Right hindlimb (tissue), 1 donor: ENCODE data around the gene RNF212B.
"Not testable (repeated sequence)": the region's sequence is repeated elsewhere in the genome, so short reads cannot be mapped to it uniquely, and the experiment has no call there.

Experiments used
- DNase-seq: peaks from one replicate; pipeline ENCODE4 v3.0.0-alpha.2; 2018

The RNF212B gene, protein sequence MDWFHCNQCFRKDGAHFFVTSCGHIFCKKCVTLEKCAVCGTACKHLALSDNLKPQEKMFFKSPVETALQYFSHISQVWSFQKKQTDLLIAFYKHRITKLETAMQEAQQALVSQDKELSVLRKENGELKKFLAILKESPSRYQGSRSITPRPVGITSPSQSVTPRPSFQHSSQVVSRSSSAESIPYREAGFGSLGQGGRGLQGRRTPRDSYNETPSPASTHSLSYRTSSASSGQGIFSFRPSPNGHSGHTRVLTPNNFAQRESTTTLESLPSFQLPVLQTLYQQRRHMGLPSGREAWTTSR

GRCh38 chr14:23237772-23238594, at the start of gene RNF212B:
Gene RNF212B (plus strand): TSS chr14:23237936. CDS start chr14:23240346, 2,410 bp downstream.
- peak; percentile 93 for DNase-seq

DNA sequence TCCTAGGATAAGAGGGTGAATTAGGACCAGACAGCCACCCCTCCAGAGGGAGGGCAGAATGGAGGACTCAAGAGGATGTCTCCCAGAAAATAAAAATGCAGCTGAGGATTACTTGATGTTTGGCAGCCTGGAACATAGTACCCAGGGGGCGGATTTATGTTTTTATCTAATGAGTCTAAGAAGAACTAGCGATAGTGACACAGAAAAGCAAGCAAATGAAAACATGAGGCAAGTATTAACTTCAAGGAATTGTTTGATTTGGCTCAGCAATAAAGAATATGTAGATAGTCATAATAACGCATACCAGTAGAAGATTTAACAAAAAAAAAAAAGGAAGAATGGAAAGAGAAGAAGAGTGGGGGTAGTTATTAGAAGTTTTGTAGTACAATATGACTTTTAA, 44.3 kb upstream of the RNF212B start:
- no peak for DNase-seq

GRCh38 chr14:23195552-23196101, 42.1 kb upstream of the RNF212B start:
- DNase-seq = no peak

DNA sequence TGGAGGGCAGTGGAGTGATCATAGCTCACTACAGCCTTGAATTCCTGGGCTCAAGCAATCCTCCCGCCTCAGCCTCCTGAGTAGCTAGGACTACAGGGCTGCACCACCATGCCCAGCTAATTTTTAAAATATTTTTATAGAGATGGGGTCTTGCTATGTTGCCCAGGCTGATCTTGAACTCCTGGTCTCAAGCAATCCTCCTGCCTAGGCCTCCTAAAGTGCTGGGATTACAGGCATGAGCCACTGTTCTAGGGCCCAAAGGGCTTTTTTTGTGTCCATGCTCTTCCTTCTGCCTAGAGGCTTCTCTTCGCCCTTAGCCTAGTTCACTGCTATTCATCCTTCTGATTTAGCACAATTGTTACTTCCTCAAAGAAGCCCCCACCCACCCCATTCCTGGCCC, 41.2 kb upstream of the RNF212B start:
- DNase-seq = not testable (repeated sequence)

DNA sequence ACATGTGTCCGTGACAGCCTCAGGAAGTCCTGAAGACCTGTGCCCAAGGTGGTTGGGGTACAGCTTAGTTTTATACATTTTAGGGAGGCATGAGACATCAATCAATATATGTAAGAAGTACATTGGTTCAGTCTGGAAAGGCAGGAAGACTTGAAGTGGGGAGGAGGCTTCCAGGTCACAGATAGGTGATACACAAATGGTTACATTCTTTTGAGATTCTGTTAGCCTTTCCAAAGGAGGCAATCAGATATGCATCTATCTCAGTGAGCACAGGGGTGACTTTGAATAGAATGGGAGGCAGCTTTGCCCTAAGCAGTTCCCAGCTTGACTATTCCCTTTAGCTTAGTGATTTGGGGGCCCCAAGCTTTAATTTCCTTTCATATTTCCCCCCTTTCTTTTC, 38.6 kb upstream of the RNF212B start:
- not testable (repeated sequence) for DNase-seq

DNA sequence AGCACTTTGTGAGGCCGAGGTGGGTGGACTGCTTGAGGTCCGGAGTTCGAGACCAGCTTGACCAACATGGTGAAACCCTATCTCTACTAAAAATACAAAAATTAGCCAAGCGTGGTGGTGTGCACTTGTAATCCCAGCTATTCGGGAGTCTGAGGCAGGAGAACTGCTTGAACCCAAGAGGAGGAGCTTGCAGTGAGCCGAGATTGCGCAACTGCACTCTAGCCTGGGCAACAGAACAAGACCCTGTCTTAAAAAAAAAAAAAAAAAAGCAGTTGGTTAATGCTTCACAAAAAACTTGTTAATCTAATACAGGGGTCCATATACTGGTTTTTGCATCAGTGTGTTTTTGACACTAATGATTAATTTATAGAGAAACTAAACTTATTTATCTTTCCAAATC, 35.7 kb upstream of the RNF212B start:
- no peak for DNase-seq

GRCh38 chr14:23206422-23207145, 31.2 kb upstream of the RNF212B start:
- DNase-seq = no peak

DNA sequence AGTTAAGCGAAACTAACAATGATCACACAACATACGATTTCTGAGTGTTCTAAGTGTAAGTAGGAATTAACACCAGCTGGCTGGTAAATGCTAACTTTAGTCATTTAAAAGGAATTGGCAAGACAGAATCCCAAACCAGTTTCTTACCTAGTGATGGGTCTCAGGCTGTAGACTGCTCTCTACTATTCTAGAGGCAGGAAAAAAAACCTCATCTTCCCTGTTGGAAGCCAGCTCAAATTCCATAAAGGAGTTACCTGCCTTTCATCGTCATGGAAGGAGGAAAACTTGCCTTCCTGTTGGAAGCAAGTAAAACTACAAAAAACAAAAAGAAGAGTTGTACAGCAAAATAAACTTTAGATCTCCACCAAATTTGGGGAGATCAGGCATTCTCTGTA, 30.6 kb upstream of the RNF212B start:
- DNase-seq = no peak

- peak; percentile 35 for DNase-seq
Observed at GRCh38 chr14:23208324-23208723, 29.4 kb upstream of the RNF212B start.

DNA sequence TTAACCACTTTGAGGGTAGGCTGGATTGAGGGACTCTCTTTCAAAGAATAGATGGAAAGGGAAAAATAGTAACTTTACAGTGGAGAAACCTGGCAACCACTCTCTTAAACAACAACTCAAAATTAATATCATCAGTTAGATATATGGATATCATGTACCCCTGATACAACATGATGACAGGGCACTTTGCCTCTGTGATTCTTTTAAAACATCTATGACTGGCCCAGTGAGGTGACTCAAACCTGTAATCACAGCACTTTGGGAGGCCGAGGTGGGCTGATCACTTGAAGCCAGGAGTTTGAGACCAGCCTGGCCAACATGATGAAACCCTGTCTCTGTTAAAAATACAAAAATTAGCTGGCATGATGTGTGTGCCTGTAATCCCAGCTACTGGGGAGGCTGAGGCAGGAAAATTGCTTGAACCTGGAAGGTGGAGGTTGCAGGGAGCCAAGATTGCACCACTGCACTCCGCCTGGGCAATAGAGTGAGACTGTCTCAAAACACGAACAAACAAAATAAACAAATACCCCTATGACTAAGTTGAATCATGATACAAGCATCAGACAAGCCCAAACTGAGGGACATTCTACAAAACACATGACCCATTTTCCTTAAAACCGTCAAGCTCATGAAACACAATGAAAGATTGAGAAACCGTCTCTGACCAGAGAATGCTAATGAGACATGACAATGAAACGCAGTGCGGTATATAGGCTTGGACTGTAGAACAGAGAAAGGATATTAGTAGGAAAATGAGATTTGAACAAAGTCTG, 27.9 kb upstream of the RNF212B start:
- DNase-seq = no peak

- no peak for DNase-seq
Observed at GRCh38 chr14:23215421-23215820, 22.3 kb upstream of the RNF212B start.

DNA sequence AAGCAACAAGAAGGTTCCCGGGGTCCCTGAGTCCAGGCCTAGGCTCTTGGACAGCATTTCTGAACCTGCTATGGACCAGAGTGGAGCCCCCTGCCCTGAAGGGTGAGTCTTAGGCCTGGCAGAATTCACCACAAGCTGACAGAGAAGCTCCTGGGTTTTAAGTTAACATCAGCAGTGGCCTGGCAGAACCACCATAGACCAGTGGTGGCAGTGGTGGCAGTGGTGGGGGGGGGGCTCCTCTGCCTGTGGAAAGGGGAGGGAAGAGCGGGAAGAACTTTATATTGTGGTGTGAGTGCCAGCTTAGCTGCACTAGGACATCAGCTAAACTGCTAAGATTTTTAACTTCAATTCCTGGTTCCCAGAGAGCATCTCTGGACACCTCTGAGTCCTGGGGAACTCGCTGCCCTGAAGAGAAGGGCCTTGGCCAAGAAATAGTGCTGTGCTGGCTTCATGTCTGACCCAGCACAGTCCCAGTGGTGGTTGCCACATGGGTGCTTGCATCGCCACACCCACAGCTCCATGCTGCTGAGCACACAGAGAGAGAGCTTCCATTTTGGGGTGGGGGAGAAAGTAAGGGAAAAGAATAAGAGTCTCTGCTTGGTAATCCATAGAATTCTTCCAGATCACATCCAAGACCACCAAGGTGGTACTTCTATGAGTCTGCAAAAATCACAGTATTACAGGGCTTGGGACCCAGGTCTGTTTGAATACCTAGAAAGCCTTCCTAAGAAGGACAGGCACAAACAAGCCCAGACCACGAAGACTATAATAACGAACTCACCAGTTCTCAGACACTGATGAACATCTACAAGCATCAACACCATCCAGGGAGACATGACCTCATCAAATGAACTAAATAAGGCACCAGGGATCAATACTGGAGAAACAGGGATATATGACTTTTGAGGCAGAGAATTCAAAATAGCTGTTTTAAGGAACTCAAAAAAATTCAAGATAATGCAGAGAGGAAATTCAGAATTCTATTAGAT, 20.4 kb upstream of the RNF212B start:
- DNase-seq = no peak

DNA sequence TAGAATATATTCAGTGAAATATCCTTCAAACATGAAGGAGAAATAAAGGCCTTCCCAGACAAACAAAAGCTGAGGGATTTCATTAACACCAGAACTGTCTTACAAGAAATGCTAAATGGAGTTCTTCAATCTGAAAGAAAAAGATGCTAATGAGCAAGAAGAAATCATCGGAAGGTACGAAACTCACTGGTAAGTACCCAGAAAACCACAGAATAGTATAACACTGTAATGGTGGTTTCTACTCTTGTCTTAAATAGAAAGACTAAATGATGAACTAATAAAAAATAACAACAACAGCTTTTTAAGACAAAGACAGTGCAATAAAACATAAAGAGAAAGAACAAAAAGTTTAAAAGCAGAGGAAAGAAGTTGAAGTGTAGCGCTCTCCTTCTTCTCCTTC, 18.7 kb upstream of the RNF212B start:
- DNase-seq = no peak

GRCh38 chr14:23224958-23225357, 12.8 kb upstream of the RNF212B start:
- not testable (repeated sequence) for DNase-seq

GRCh38 chr14:23227566-23227965, 10.2 kb upstream of the RNF212B start:
- DNase-seq = no peak

DNA sequence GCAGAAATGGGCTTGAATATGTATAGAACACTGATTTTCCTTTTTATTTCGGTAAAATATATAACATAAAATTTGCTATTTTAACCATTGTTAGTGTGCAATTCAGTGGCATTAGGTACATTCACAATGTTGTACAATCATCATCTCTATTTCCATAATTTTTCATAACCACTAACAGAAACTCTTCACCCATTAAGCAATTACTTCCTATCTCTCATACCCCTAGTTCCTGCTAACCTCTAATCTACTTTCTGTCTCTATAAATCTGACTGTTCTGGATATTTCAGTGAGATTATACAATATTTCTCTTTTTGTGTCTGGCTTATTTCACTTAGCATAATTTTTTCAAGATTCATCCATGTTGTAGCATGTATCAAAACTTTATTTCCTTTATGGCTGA, 8.9 kb upstream of the RNF212B start:
- no peak for DNase-seq

- not testable (repeated sequence) for DNase-seq
Observed at GRCh38 chr14:23232241-23232808, 5.4 kb upstream of the RNF212B start.

DNA sequence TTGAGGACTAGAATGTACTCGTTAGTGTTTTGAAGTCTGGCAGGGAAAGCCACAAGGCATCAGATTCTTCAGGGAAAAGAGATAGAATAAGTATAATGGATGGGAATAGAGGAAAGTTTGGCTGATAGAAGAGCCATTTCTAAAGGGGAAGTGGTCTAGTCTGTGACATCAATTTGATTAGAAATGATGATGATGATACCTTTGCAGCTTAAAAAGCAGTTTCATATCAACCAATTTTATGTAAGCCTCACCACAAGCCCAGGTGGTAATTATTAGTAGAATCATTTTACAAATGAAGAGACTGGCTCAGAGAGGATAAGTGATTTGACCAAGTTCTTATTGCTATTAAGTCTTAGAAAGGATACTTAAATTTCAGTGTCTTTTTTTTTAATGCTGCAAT, 2.9 kb downstream of the RNF212B start:
- DNase-seq = no peak

DNA sequence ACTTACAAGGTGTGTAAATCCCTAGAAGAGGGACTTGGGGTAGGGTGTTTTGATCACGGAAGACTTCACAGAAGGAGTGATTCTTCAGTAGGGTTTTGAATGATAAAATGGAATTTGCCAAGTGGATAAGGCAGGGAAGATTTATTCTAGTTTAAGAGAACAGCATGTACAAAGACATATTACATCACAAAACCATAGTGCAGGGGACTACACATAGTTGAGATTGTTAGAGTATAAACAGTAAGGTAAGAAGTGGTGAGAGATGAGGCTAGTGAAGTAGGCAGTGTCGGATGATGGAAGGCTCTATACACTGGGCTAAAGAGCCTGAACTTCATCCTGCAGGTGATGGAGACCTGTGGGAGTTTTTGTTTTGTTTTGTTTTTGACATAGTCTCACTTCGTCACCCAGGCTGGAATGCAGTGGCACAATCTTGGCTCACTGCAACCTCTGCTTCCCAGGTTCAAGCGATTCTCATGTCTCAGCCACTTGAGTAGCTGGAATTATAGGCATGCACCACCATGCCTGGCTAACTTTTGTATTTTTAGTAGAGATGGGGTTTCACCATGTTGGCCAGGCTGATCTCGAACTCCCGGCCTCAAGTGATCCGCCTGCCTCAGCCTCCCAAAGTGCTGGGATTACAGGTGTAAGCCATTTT, 3.5 kb downstream of the RNF212B start:
- not testable (repeated sequence) for DNase-seq

GRCh38 chr14:23242076-23242475, 4.3 kb downstream of the RNF212B start:
- no peak for DNase-seq
